ENCODE results near the gene CBY1. TPM values are rescaled to one million over a fixed set of nuclear protein-coding genes. Genes with fewer than 3 reads are reported as not detected.
A peak's percentile ranks its signal among the peaks of the same experiment; 100 is the strongest.

CBY1 gene
- total and polyA plus RNA-seq, 12 donors, result 23.8 to 96.0 (median 46.9) TPM

GRCh38 chr22:38657045-38657909 lies 839 bp downstream of the CBY1 start:
- peak in 4 of 7 donors; percentile 19 to 49 (median 28) for DNase-seq
- 6 to 11% (median 8%) methylated on average over 12 to 16 of the region's 16 CpGs for WGBS, 4 donors
- Histone ChIP-seq H3K9me3 (replicated peaks in 1 of 3) (no peaks in the 10 kb centered on the region), H3K27me3 (no peaks in the 10 kb centered on the region), H3K4me1 (replicated peaks in 1 of 2) (peaks cover 0 to 16% of the 10 kb centered on the region in 2 donors), H3K36me3 (replicated peaks in 1 of 2) (no peaks in the 10 kb centered on the region), H3K4me3 (peak overlapping the region; percentile 71 to 94 (median 77)), H3K27ac (peak overlapping the region; percentile 50 to 93 (median 91))
- intact Hi-C loops (cut with DNase I), result loop anchor here in 1 of 2 donors (10.0 kb wide), 1 partner anchor 142 kb away; no protein-coding TSS in a partner anchor
- TF ChIP-seq CTCF (IDR thresholded peaks at IDR 0.05) (no peak), POLR2A (IDR thresholded peaks at IDR 0.05) (no peak)

- intact Hi-C loops (cut with DNase I), result no loop called here
- no peaks in the 10 kb centered on the region for H3K9me3 ChIP-seq (replicated peaks in 1 of 3)
- H3K4me1 ChIP-seq (replicated peaks in 1 of 2), result no peaks in the 10 kb centered on the region
- no peak overlapping the region for H3K27ac ChIP-seq
- H3K27me3 ChIP-seq, result no peaks in the 10 kb centered on the region
- peaks cover 0 to 29% of the 10 kb centered on the region in 2 donors for H3K36me3 ChIP-seq (replicated peaks in 1 of 2)
- no peak for DNase-seq
- no peak overlapping the region for H3K4me3 ChIP-seq
- 73 to 90% (median 79%) methylated on average over 3 to 5 of the region's 5 CpGs for WGBS, 4 donors
- TF ChIP-seq CTCF (IDR thresholded peaks at IDR 0.05) (no peak), POLR2A (IDR thresholded peaks at IDR 0.05) (no peak)
Measured at GRCh38 chr22:38674888-38675287, 18.4 kb downstream of the CBY1 start.

GRCh38 chr22:38675833-38676232 lies 19.4 kb downstream of the CBY1 start:
- Histone ChIP-seq H3K27me3 (no peaks in the 10 kb centered on the region), H3K4me3 (no peak overlapping the region), H3K9me3 (replicated peaks in 1 of 3) (no peaks in the 10 kb centered on the region), H3K4me1 (replicated peaks in 1 of 2) (no peaks in the 10 kb centered on the region), H3K27ac (no peak overlapping the region), H3K36me3 (replicated peaks in 1 of 2) (peaks cover 0 to 24% of the 10 kb centered on the region in 2 donors)
- WGBS, 4 donors, result 88 to 99% (median 97%) methylated on average over 3 of the region's 3 CpGs
- intact Hi-C loops (cut with DNase I), result no loop called here
- DNase-seq, result no peak
- TF ChIP-seq CTCF (IDR thresholded peaks at IDR 0.05) (no peak), POLR2A (IDR thresholded peaks at IDR 0.05) (no peak)

- intact Hi-C loops (cut with DNase I), result no loop called here
- peaks cover 0 to 31% of the 10 kb centered on the region in 2 donors for H3K36me3 ChIP-seq (replicated peaks in 1 of 2)
- H3K27ac ChIP-seq, result peak within 1 kb of the TSS in 4 of 5 donors; percentile 43 to 76 (median 72)
- H3K9me3 ChIP-seq (replicated peaks in 1 of 3), result no peaks in the 10 kb centered on the region
- DNase-seq, result peak; percentile 85 to 91 (median 88)
- H3K4me3 ChIP-seq, result peak within 1 kb of the TSS; percentile 69 to 100 (median 86)
- peak in 1 of 2 donors; percentile 51 for TF ChIP-seq POLR2A (IDR thresholded peaks at IDR 0.05)
- TF ChIP-seq CTCF (IDR thresholded peaks at IDR 0.05), result peak in 4 of 6 experiments; percentile 11 to 51 (median 27)
- 0 to 1% (median 1%) methylated on average over 6 to 60 of the region's 60 CpGs for WGBS, 4 donors
- H3K4me1 ChIP-seq (replicated peaks in 1 of 2), result peaks cover 5% of the 10 kb centered on the region in 2 donors
- no peaks in the 10 kb centered on the region for H3K27me3 ChIP-seq
Measured at GRCh38 chr22:38681582-38682335, 25.3 kb downstream of the CBY1 start, which contains the start of gene TOMM22. TSS of gene TOMM22 (plus strand) at chr22:38681957. CDS start at chr22:38681979, 22 bp downstream.
